Motor neuron (in vitro differentiated cells): ENCODE measurements around the gene KY. TPM values are rescaled to one million over a fixed set of nuclear protein-coding genes. Genes with fewer than 3 reads are reported as not detected.
"Not testable (repeated sequence)": the region's sequence is repeated elsewhere in the genome, so short reads cannot be mapped to it uniquely, and the experiment has no call there.

Experiments
- ATAC-seq, 8 experiments: fragments of 200-7000 bp; cut with Tn5 transposase; replicated peaks in 6 of 8; 2 replicates each; pipeline ENCODE4 v1.8.0; 2021; ENCODE audit warnings: mild to moderate bottlenecking in 8 of 8, moderate library complexity in 8 of 8
- H3K27ac ChIP-seq, 2 donors: fragments of 250-450 bp; sonication (Bioruptor Pico); 2 replicates each; pipeline ENCODE4 v1.9.0; 2021; ENCODE audit warnings: antibody characterized with exemption in 2 of 2, mild to moderate bottlenecking in 2 of 2, moderate library complexity in 1 of 2
- H3K4me1 ChIP-seq, 2 donors: fragments of 250-450 bp; sonication (Bioruptor Pico); replicated peaks in 1 of 2; 2 replicates each; pipeline ENCODE4 v1.6.1; 2021; ENCODE audit warnings: antibody characterized with exemption in 2 of 2, mild to moderate bottlenecking in 2 of 2, moderate library complexity in 1 of 2
- H3K4me3 ChIP-seq, 5 donors: fragments of 250-450 bp; sonication (Bioruptor Pico); 2 replicates each; pipeline ENCODE4 v1.9.0; 2021; ENCODE audit warnings: antibody characterized with exemption in 5 of 5, mild to moderate bottlenecking in 5 of 5, moderate library complexity in 4 of 5
- WGBS, 10 experiments: fragments of 450-650 bp; shearing (Covaris generic); methylation state at CpG; one replicate each; pipeline ENCODE4 v1.0.0; 2022; 5-methylcytosine and 5-hydroxymethylcytosine counted together
- in situ Hi-C, 9 experiments: fragments of 400-800 bp; cut with MboI; loops; one replicate each; pipeline ENCODE4 v1.15.0; 2021; ENCODE audit warnings: low sequenced_read_pairs in 9 of 9, low pct_unique_long_range_greater_than_20kb in 2 of 9; ENCODE audit not compliant: unreplicated experiment in 9 of 9
- total RNA-seq, 8 experiments: library from RNA; unstranded; fragments of 300-600 nt; gene quantifications; 2 replicates each; pipeline versions ENCODE4 v1.2.3 to v1.2.4, GENCODE V29; 2022

The KY gene
- total RNA-seq, 8 experiments from 2014 or later: 0.17 to 1.4 (median 0.71) TPM; not detected in 1

- in situ Hi-C loops: no loop called here
- no peak for ATAC-seq
- peaks cover 21 to 22% of the 10 kb centered on the region in 2 donors for H3K4me1 ChIP-seq
- no peak overlapping the region for H3K27ac ChIP-seq
- H3K4me3 ChIP-seq: no peak overlapping the region
- WGBS, 10 experiments: 17 to 84% (median 52%) methylated on average over 1 to 8 of the region's 10 CpGs
Observed at GRCh38 chr3:134598763-134599545, 51.9 kb downstream of the KY start.

GRCh38 chr3:134597390-134597970 is 53.3 kb downstream of the KY start:
- in situ Hi-C loops: no loop called here
- Histone ChIP-seq H3K4me1 (peaks cover 14% of the 10 kb centered on the region in 2 donors), H3K4me3 (no peak overlapping the region), H3K27ac (no peak overlapping the region)
- no peak for ATAC-seq
- WGBS, 10 experiments: 0 to 50% (median 25%) methylated on average over 2 of the region's 2 CpGs; no CpG with 5 or more reads in 7 of the 10 experiments

GRCh38 chr3:134594986-134595385 is 55.8 kb downstream of the KY start:
- ATAC-seq, H3K4me3 ChIP-seq, in situ Hi-C loops, H3K4me1 ChIP-seq, H3K27ac ChIP-seq: not testable (repeated sequence)
- WGBS, 10 experiments: 25 to 94% (median 62%) methylated on average over 1 to 3 of the region's 3 CpGs; no CpG with 5 or more reads in 4 of the 10 experiments

GRCh38 chr3:134594331-134594741 is 56.5 kb downstream of the KY start:
- 0 to 90% (median 76%) methylated on average over 1 to 8 of the region's 8 CpGs; no CpG with 5 or more reads in 3 of the 10 experiments for WGBS, 10 experiments
- ATAC-seq: peak in 2 of 8 experiments; percentile 39 to 72
- Histone ChIP-seq H3K4me1 (peaks cover 0 to 2% of the 10 kb centered on the region in 2 donors), H3K4me3 (no peak overlapping the region), H3K27ac (no peak overlapping the region)
- in situ Hi-C loops: no loop called here

DNA sequence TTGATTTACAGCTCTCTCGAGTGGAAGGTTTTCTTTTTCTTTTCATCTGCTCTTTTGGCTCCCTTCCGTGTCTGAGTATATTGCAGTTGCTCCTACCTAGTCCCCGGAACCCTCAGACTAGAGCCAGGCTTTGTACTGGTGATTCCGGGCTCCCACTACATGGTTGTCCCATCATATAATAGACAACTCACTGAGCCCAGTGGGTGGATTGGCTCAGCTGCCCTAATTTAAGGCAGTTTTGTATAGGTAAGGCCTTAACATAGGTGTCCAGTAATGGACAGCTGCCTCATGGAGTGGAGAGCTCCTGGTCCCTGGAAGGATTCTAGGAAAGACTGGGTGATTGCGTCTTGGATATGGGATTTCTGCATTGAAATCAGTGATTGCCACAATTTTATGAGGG is 58.0 kb downstream of the KY start:
- Histone ChIP-seq H3K27ac (no peak overlapping the region), H3K4me1 (no peaks in the 10 kb centered on the region), H3K4me3 (no peak overlapping the region)
- in situ Hi-C loops: no loop called here
- WGBS, 10 experiments: 14 to 96% (median 80%) methylated on average over 1 to 5 of the region's 5 CpGs; no CpG with 5 or more reads in 1 of the 10 experiments
- no peak for ATAC-seq

GRCh38 chr3:134590766-134591165 is 60.1 kb downstream of the KY start:
- Histone ChIP-seq H3K27ac (no peak overlapping the region), H3K4me3 (no peak overlapping the region), H3K4me1 (no peaks in the 10 kb centered on the region)
- in situ Hi-C loops: no loop called here
- peak in 1 of 8 experiments; percentile 46 for ATAC-seq

DNA sequence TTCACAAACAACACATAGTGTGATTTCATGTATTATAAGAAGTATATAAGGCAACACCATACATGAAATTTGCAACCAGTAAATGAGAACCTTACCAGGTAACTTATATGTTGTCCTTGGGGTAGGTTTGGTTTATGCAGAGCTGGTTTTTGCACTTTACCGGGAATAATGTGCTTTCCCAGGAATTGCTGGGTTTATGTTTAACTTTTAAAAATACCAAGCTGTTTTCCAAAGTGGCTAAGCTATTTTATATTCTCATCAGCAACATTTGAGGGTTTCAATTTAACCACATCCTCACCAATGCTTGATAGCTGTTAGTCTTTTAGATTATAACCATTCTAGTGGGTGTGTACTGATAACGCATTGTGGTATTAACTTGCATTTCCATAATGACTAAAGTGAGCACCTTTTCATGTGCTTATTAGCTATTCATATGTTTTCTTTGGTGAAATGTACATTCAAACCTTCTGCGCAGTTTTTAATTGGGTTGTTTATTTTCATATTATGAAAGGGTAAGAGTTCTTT is 71.6 kb downstream of the KY start:
- Histone ChIP-seq H3K4me3 (no peak overlapping the region), H3K27ac (no peak overlapping the region), H3K4me1 (no peaks in the 10 kb centered on the region)
- no peak for ATAC-seq
- in situ Hi-C loops: no loop called here
- WGBS, 10 experiments: 67 to 94% (median 80%) methylated on average over 1 to 3 of the region's 3 CpGs; no CpG with 5 or more reads in 1 of the 10 experiments

GRCh38 chr3:134576831-134577230 is 74.0 kb downstream of the KY start:
- Histone ChIP-seq H3K4me1 (no peaks in the 10 kb centered on the region), H3K4me3 (no peak overlapping the region), H3K27ac (no peak overlapping the region)
- no peak for ATAC-seq
- in situ Hi-C loops: no loop called here
- 56 to 92% (median 70%) methylated on average over 1 to 2 of the region's 3 CpGs; no CpG with 5 or more reads in 4 of the 10 experiments for WGBS, 10 experiments

DNA sequence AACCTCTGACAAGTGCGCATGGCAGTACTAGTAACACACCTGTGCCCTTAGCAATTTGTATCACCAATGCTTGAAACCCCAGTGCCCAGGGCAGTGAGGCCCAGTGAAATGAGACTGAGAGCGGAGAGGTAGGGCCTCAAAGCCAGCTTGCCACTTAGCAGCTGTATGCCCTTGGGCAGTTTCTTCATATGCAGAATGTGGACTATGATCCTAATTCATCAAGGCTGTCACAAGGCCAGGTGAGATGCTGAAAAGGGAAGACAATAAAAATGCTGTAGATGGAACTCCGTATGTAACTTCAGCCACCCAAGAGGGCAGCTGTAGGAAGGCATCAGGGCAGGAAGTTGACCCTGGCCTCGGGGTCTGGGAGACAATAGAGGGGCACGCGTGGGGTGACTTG is 74.4 kb downstream of the KY start:
- ATAC-seq: no peak
- Histone ChIP-seq H3K4me3 (no peak overlapping the region), H3K4me1 (no peaks in the 10 kb centered on the region), H3K27ac (no peak overlapping the region)
- in situ Hi-C loops: no loop called here
- WGBS, 10 experiments: 33 to 100% (median 58%) methylated on average over 1 to 5 of the region's 6 CpGs; no CpG with 5 or more reads in 5 of the 10 experiments

DNA sequence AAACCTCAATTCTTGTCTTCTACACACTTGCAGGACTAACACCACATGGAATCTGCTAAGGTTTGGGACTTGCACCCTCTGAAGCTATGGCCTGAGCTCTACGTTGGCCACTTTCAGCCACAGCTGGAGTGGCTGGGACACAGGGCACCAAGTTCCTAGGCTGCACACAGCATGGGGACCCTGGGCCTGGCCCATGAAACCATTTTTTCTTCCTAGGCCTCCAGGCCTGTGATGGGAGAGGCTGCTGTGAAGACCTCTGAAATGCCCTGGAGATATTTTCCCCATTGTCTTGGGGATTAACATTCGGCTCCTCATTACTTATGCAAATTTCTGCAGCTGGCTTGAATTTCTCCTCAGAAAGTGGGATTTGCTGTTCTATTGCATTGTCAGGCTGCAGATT is 80.9 kb downstream of the KY start:
- WGBS, 10 experiments: 30 to 100% (median 100%) methylated on average over 1 to 2 of the region's 2 CpGs; no CpG with 5 or more reads in 4 of the 10 experiments
- H3K4me1 ChIP-seq, H3K4me3 ChIP-seq, in situ Hi-C loops, H3K27ac ChIP-seq, ATAC-seq: not testable (repeated sequence)

- Histone ChIP-seq H3K4me3 (no peak overlapping the region), H3K27ac (no peak overlapping the region), H3K4me1 (no peaks in the 10 kb centered on the region)
- in situ Hi-C loops: no loop called here
- ATAC-seq: no peak
- WGBS, 10 experiments: 66 to 96% (median 74%) methylated on average over 2 to 6 of the region's 6 CpGs; no CpG with 5 or more reads in 3 of the 10 experiments
Observed at GRCh38 chr3:134568790-134569189, 82.0 kb downstream of the KY start.

GRCh38 chr3:134567605-134568004 is 83.2 kb downstream of the KY start:
- WGBS, 10 experiments: 33 to 100% (median 87%) methylated on average over 1 to 3 of the region's 4 CpGs; no CpG with 5 or more reads in 4 of the 10 experiments
- H3K27ac ChIP-seq: no peak overlapping the region

GRCh38 chr3:134564991-134565390 is 85.8 kb downstream of the KY start:
- WGBS, 10 experiments: 83 to 100% (median 94%) methylated on average over 1 to 2 of the region's 2 CpGs; no CpG with 5 or more reads in 3 of the 10 experiments
- no peak overlapping the region for H3K27ac ChIP-seq
- no peaks in the 10 kb centered on the region for H3K4me1 ChIP-seq
- no peak for ATAC-seq
- no peak overlapping the region for H3K4me3 ChIP-seq
- in situ Hi-C loops: no loop called here

More at GRCh38 chr3:134567605-134568004, 83.2 kb downstream of the KY start:
- in situ Hi-C loops: no loop called here
- H3K4me1 ChIP-seq: no peaks in the 10 kb centered on the region
- no peak for ATAC-seq
- H3K4me3 ChIP-seq: no peak overlapping the region
